IMR-90 (cell line): ENCODE measurements around the gene CHM. TPM values are rescaled to one million over a fixed set of nuclear protein-coding genes. Genes with fewer than 3 reads are reported as not detected.
"Not testable (repeated sequence)": the region's sequence is repeated elsewhere in the genome, so short reads cannot be mapped to it uniquely, and the experiment has no call there.

Experiments used
- ATAC-seq: fragments of 200-7000 bp; cut with Tn5 transposase; 2 replicates; pipeline ENCODE4 v1.9.1; 2020; ENCODE audit warnings: low read depth, mild to moderate bottlenecking, moderate library complexity
- BruUV-seq: library from RNA; stranded (reverse); fragments of 400-500 nt; replicated peaks from 2 replicates; lab custom pipeline; 2021; lab: Mats Ljungman, UMichigan
- CTCF ChIA-PET: fragments of 300-600 bp; formaldehyde crosslinking; extraction: SDS; loops from one replicate; lab custom pipeline; 2021; ENCODE audit warnings: antibody characterized with exemption; lab: Yijun Ruan, JAX
- POLR2A ChIA-PET: fragments of 300-600 bp; sonication (Branson Sonifier 250); formaldehyde crosslinking; loops from one replicate; lab custom pipeline; 2022; ENCODE audit warnings: antibody characterized with exemption; ENCODE audit not compliant: unreplicated experiment; lab: Charles Lee
- DNase-seq: peaks from one replicate; pipeline ENCODE4 v3.0.0; 2013
- H2AFZ ChIP-seq: replicated peaks from 2 replicates; pipeline ENCODE3; 2013; ENCODE audit warnings: low read length, mild to moderate bottlenecking; ENCODE audit not compliant: poor library complexity
- H2AK5ac ChIP-seq: 2 replicates; pipeline ENCODE4 v1.6.1; 2013; ENCODE audit warnings: low read depth, low read length, inconsistent platforms
- H2AK9ac ChIP-seq: replicated peaks from 2 replicates; pipeline ENCODE3; 2013; ENCODE audit warnings: mild to moderate bottlenecking, low read depth, low read length, moderate library complexity; ENCODE audit not compliant: poor library complexity
- H2BK120ac ChIP-seq: 2 replicates; pipeline ENCODE4 v1.6.1; 2013; ENCODE audit warnings: low read depth, low read length, inconsistent platforms
- H2BK15ac ChIP-seq: 3 replicates; pipeline ENCODE4 v1.6.1; 2013; ENCODE audit warnings: low read depth, low read length, inconsistent platforms
- H2BK20ac ChIP-seq: 2 replicates; pipeline ENCODE4 v1.6.1; 2013; ENCODE audit warnings: low read depth, mild to moderate bottlenecking, inconsistent platforms, low read length, moderate library complexity
- H2BK5ac ChIP-seq: 2 replicates; pipeline ENCODE4 v1.6.1; 2013; ENCODE audit warnings: mild to moderate bottlenecking, low read depth, low read length, inconsistent platforms; ENCODE audit not compliant: poor library complexity, severe bottlenecking
- H3K14ac ChIP-seq: replicated peaks from 2 replicates; pipeline ENCODE4 v1.6.1; 2013; ENCODE audit warnings: low read depth, low read length, inconsistent platforms
- H3K18ac ChIP-seq: 2 replicates; pipeline ENCODE4 v1.6.1; 2013; ENCODE audit warnings: low read depth, low read length, control low read depth
- H3K23ac ChIP-seq: 2 replicates; pipeline ENCODE4 v1.6.1; 2013; ENCODE audit warnings: low read depth, low read length, inconsistent platforms
- H3K27ac ChIP-seq: 2 replicates; pipeline ENCODE4 v1.5.1; 2013; ENCODE audit warnings: mild to moderate bottlenecking, control low read depth, low read length; ENCODE audit not compliant: insufficient read depth
- H3K27me3 ChIP-seq: 2 replicates; pipeline ENCODE4 v1.6.1; 2013; ENCODE audit warnings: low read length; ENCODE audit not compliant: control insufficient read depth, insufficient read depth
- H3K36me3 ChIP-seq: 2 replicates; pipeline ENCODE4 v1.6.1; 2013; ENCODE audit warnings: low read length, mixed read lengths; ENCODE audit not compliant: control insufficient read depth, insufficient read depth
- H3K4ac ChIP-seq: 2 replicates; pipeline ENCODE4 v1.6.1; 2013; ENCODE audit warnings: low read depth, low read length, inconsistent platforms
- H3K4me1 ChIP-seq: 2 replicates; pipeline ENCODE4 v1.6.1; 2013; ENCODE audit warnings: low read length, mixed read lengths; ENCODE audit not compliant: control insufficient read depth, insufficient read depth
- H3K4me2 ChIP-seq: 2 replicates; pipeline ENCODE4 v1.6.1; 2013; ENCODE audit warnings: low read depth, mild to moderate bottlenecking, control low read depth, low read length, moderate library complexity
- H3K4me3 ChIP-seq: 2 replicates; pipeline ENCODE4 v1.5.1; 2013; ENCODE audit warnings: low read depth, mild to moderate bottlenecking, control low read depth, low read length, moderate library complexity; ENCODE audit not compliant: insufficient read depth
- H3K56ac ChIP-seq: 2 replicates; pipeline ENCODE4 v1.6.1; 2013; ENCODE audit warnings: low read length, inconsistent platforms; ENCODE audit not compliant: insufficient read depth; ENCODE audit errors: extremely low read depth
- H3K79me1 ChIP-seq, 2 experiments: 2 replicates each; pipeline ENCODE4 v1.6.1; 2013; ENCODE audit warnings: low read length in 2 of 2, inconsistent platforms in 1 of 2, low read depth in 1 of 2
- H3K9ac ChIP-seq: 2 replicates; pipeline ENCODE4 v1.6.1; 2013; ENCODE audit warnings: low read depth, low read length, control low read depth
- H3K9me1 ChIP-seq: 2 replicates; pipeline ENCODE4 v1.6.1; 2013; ENCODE audit warnings: low read length, inconsistent platforms; ENCODE audit not compliant: insufficient read depth
- H3K9me3 ChIP-seq: 2 replicates; pipeline ENCODE4 v1.6.1; 2013; ENCODE audit warnings: low read length; ENCODE audit not compliant: control insufficient read depth, insufficient read depth
- H4K20me1 ChIP-seq: 2 replicates; pipeline ENCODE4 v1.6.1; 2013; ENCODE audit warnings: low read length, inconsistent platforms; ENCODE audit not compliant: insufficient read depth
- H4K5ac ChIP-seq: 2 replicates; pipeline ENCODE4 v1.6.1; 2013; ENCODE audit warnings: mild to moderate bottlenecking, low read depth, low read length, control low read depth
- H4K8ac ChIP-seq, 2 experiments: 2 replicates each; pipeline ENCODE4 v1.6.1; 2013; ENCODE audit warnings: low read depth in 2 of 2, low read length in 2 of 2, control low read depth in 1 of 2, inconsistent platforms in 1 of 2
- H4K91ac ChIP-seq: 2 replicates; pipeline ENCODE4 v1.6.1; 2013; ENCODE audit warnings: low read depth, low read length, inconsistent platforms; ENCODE audit not compliant: insufficient read depth
- WGBS, 2 experiments: methylation state at CpG; one replicate each; pipeline versions ENCODE4 v1.1.5 to v1.1.7; 2013; ENCODE audit warnings: missing lambda C conversion rate in 2 of 2; ENCODE audit not compliant: insufficient read length in 1 of 2; ENCODE audit errors: extremely low coverage in 2 of 2; 5-methylcytosine and 5-hydroxymethylcytosine counted together
- dilution Hi-C: fragments of 300-500 bp; cut with HindIII; formaldehyde crosslinking; loops from one replicate; pipeline ENCODE4 v1.14.3; 2018; ENCODE audit warnings: low sequenced_read_pairs; ENCODE audit not compliant: unreplicated experiment
- in situ Hi-C: fragments of 300-500 bp; cut with MboI; formaldehyde crosslinking; loops from 3 replicates; pipeline ENCODE4 v1.14.3; 2019; ENCODE audit warnings: low sequenced_read_pairs, inconsistent platforms, mixed read lengths
- intact Hi-C: fragments of 100-400 bp; cut with micrococcal nuclease; formaldehyde crosslinking; loops from 2 replicates; pipeline ENCODE4 v1.10.0; 2022
- polyA plus RNA-seq, 3 experiments: library from polyadenylated mRNA; depleted of rRNA; stranded (reverse); fragments of >200 nt; gene quantifications; 2 replicates each; pipeline ENCODE4 v1.2.3, GENCODE V29; 2012; ENCODE audit warnings: low replicate concordance in 1 of 3
- total RNA-seq: library from RNA; depleted of rRNA; stranded (reverse); fragments of >200 nt; gene quantifications from 2 replicates; pipeline ENCODE4 v1.2.3, GENCODE V29; 2012

The CHM gene
- total and polyA plus RNA-seq, 2 of the 4 experiments (the other 2 are of a cell fraction), result 11.9 to 21.7 TPM

DNA sequence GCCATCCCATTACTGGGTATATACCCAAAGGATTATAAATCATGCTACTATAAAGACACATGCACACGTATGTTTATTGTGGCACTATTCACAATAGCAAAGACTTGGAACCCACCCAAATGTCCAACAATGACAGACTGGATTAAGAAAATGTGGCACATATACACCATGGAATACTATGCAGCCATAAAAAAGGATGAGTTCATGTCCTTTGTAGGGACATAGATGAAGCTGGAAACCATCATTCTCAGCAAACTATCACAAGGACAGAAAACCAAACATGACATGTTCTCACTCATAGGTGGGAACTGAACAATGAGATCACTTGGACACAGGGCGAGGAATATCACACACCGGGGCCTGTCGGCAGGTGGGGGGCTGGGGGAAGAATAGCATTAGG is 39.5 kb downstream of the CHM start:
- H3K36me3 ChIP-seq, CTCF ChIA-PET, dilution Hi-C loops: not testable (repeated sequence)

More for the DNA sequence above, 39.5 kb downstream of the CHM start:
- H2AK9ac ChIP-seq, H4K5ac ChIP-seq, H4K91ac ChIP-seq, H2BK120ac ChIP-seq, H2AFZ ChIP-seq, POLR2A ChIA-PET, H2BK15ac ChIP-seq, H3K23ac ChIP-seq, intact Hi-C loops, H3K79me1 ChIP-seq, H3K14ac ChIP-seq, H3K18ac ChIP-seq, H3K4me1 ChIP-seq, H3K4me2 ChIP-seq, H4K8ac ChIP-seq, in situ Hi-C loops, H3K27ac ChIP-seq, ATAC-seq, H3K9me1 ChIP-seq, H3K4ac ChIP-seq, H2BK20ac ChIP-seq, H2AK5ac ChIP-seq, H3K4me3 ChIP-seq, H3K27me3 ChIP-seq, H3K9ac ChIP-seq, H2BK5ac ChIP-seq, H3K9me3 ChIP-seq, H4K20me1 ChIP-seq, H3K56ac ChIP-seq, BruUV-seq, DNase-seq: not testable (repeated sequence)
- WGBS, 2 experiments, result no CpG with 5 or more reads among the region's 4 CpGs
